NAMALWA (cell line): ENCODE measurements around the gene USP17L13.
"Not testable (repeated sequence)": the region's sequence is repeated elsewhere in the genome, so short reads cannot be mapped to it uniquely, and the experiment has no call there.

ENCODE experiments used
- DNase-seq: peaks from one replicate; pipeline ENCODE4 v3.0.0-alpha.2; 2015; ENCODE audit warnings: low spot score

Gene USP17L13

GRCh38 chr4:9224596-9224995 is at the start of gene USP17L13:
Gene USP17L13 (plus strand): TSS chr4:9224896. CDS start chr4:9224896, 0 bp downstream.
- DNase-seq, result not testable (repeated sequence)

- not testable (repeated sequence) for DNase-seq
These were observed 14.3 kb upstream of the USP17L13 start, which contains the start of gene USP17L10 for GRCh38 chr4:9210357-9210756. Gene USP17L10 (plus strand): TSS chr4:9210657. CDS start chr4:9210657, 0 bp downstream.

- not testable (repeated sequence) for DNase-seq
These were observed 10.0 kb upstream of the USP17L13 start for GRCh38 chr4:9214701-9215100.

- not testable (repeated sequence) for DNase-seq
These were observed 9.6 kb upstream of the USP17L13 start, which contains the start of gene USP17L11 for GRCh38 chr4:9215105-9215504. Gene USP17L11 (plus strand): TSS chr4:9215405. CDS start chr4:9215405, 0 bp downstream.

- DNase-seq, result not testable (repeated sequence)
These were observed 4.8 kb upstream of the USP17L13 start, which contains the start of gene USP17L12 for GRCh38 chr4:9219852-9220251. Gene USP17L12 (plus strand): TSS chr4:9220152. CDS start chr4:9220152, 0 bp downstream.

GRCh38 chr4:9230249-9230648 is 5.6 kb downstream of the USP17L13 start:
- not testable (repeated sequence) for DNase-seq

- DNase-seq, result not testable (repeated sequence)
These were observed 9.4 kb downstream of the USP17L13 start, which contains the start of gene USP17L15 for GRCh38 chr4:9234085-9234484. Gene USP17L15 (plus strand): TSS chr4:9234385. CDS start chr4:9234385, 0 bp downstream.

- DNase-seq, result not testable (repeated sequence)
These were observed 13.8 kb downstream of the USP17L13 start for GRCh38 chr4:9238461-9238860.

GRCh38 chr4:9243579-9243978 is 18.9 kb downstream of the USP17L13 start, which contains the start of gene USP17L17:
Gene USP17L17 (plus strand): TSS chr4:9243879. CDS start chr4:9243879, 0 bp downstream.
- not testable (repeated sequence) for DNase-seq

- not testable (repeated sequence) for DNase-seq
These were observed 23.4 kb downstream of the USP17L13 start, which contains the start of gene USP17L18 for GRCh38 chr4:9247953-9248680. Gene USP17L18 (plus strand): TSS chr4:9248630. CDS start chr4:9248630, 0 bp downstream.

GRCh38 chr4:9253078-9253477 is 28.4 kb downstream of the USP17L13 start, which contains the start of gene USP17L19:
Gene USP17L19 (plus strand): TSS chr4:9253378. CDS start chr4:9253378, 0 bp downstream.
- not testable (repeated sequence) for DNase-seq

GRCh38 chr4:9257824-9258223 is 33.1 kb downstream of the USP17L13 start, which contains the start of gene USP17L20:
Gene USP17L20 (plus strand): TSS chr4:9258124. CDS start chr4:9258124, 0 bp downstream.
- not testable (repeated sequence) for DNase-seq

GRCh38 chr4:9262572-9262971 is 37.9 kb downstream of the USP17L13 start, which contains the start of gene USP17L21:
Gene USP17L21 (plus strand): TSS chr4:9262872. CDS start chr4:9262872, 0 bp downstream.
- DNase-seq, result not testable (repeated sequence)

- not testable (repeated sequence) for DNase-seq
These were observed 42.6 kb downstream of the USP17L13 start, which contains the start of gene USP17L22 for GRCh38 chr4:9267319-9267718. Gene USP17L22 (plus strand): TSS chr4:9267619. CDS start chr4:9267619, 0 bp downstream.

- DNase-seq, result not testable (repeated sequence)
These were observed 47.0 kb downstream of the USP17L13 start for GRCh38 chr4:9271719-9272118.
